ENCODE measurements around the gene PID1.

The PID1 gene

GRCh38 chr2:229050133-229050532, 221.0 kb downstream of the PID1 start:
- Histone ChIP-seq H3K9me3 (replicated peaks; ENCODE audit: insufficient read depth, low read length) (no peaks in the 10 kb centered on the region), H2AFZ (ENCODE audit: low read length) (no peak overlapping the region), H3K4me3 (ENCODE audit: low read length) (no peak overlapping the region), H3K9me2 (replicated peaks; ENCODE audit: insufficient read depth, low read length) (no peaks in the 10 kb centered on the region), H3K9ac (ENCODE audit: low read length) (no peak overlapping the region), H4K20me1 (ENCODE audit: insufficient read depth, low read length) (no peaks in the 10 kb centered on the region), H3K4me2 (ENCODE audit: low read depth, low read length) (no peak overlapping the region), H3F3A (ENCODE audit: insufficient read depth, low read length) (no peaks in the 10 kb centered on the region), H3K27ac (ENCODE audit: low read length) (no peak overlapping the region), H3K79me2 (ENCODE audit: low read length) (no peaks in the 10 kb centered on the region), H3K27me3 (replicated peaks; ENCODE audit: insufficient read depth, low read length) (no peaks in the 10 kb centered on the region), H3K4me1 (ENCODE audit: low read length) (no peaks in the 10 kb centered on the region), H3K36me3 (replicated peaks; ENCODE audit: insufficient read depth, low read length) (no peaks in the 10 kb centered on the region)
- DNase-seq = no peak
- TF ChIP-seq EZH2phosphoT487 (IDR thresholded peaks at IDR 0.05; ENCODE audit: low read length) (no peak), EZH2 (optimal IDR thresholded peaks at IDR 0.05; ENCODE audit: low read depth, low read length) (no peak)
- TF ChIP-seq, protein P1, sequence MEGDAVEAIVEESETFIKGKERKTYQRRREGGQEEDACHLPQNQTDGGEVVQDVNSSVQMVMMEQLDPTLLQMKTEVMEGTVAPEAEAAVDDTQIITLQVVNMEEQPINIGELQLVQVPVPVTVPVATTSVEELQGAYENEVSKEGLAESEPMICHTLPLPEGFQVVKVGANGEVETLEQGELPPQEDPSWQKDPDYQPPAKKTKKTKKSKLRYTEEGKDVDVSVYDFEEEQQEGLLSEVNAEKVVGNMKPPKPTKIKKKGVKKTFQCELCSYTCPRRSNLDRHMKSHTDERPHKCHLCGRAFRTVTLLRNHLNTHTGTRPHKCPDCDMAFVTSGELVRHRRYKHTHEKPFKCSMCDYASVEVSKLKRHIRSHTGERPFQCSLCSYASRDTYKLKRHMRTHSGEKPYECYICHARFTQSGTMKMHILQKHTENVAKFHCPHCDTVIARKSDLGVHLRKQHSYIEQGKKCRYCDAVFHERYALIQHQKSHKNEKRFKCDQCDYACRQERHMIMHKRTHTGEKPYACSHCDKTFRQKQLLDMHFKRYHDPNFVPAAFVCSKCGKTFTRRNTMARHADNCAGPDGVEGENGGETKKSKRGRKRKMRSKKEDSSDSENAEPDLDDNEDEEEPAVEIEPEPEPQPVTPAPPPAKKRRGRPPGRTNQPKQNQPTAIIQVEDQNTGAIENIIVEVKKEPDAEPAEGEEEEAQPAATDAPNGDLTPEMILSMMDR (IDR thresholded peaks at IDR 0.05; ENCODE audit: low read length) = no peak

DNA sequence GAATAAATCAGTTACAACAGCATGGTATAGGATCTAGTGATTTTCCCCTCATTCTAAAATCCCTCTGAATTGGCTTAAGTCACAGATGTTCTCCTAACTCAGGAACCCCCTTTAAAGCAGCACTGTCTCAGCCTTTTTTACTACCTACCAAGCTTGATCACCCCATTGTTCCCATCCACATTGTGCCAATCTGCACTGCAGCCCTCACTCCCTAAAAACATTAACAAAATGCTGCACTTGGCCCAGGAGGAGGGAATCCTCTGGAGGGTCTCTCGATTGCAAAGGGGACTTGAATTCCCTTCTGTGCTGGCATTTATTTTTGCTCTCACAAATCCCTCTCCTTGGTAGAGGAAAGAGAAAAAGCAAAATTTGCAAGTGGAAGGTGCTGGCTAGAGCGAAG, 223.0 kb downstream of the PID1 start:
- H3K9me3 ChIP-seq (replicated peaks; ENCODE audit: insufficient read depth, low read length) = no peaks in the 10 kb centered on the region
- DNase-seq = no peak
- H3K4me3 ChIP-seq (ENCODE audit: low read length) = no peak overlapping the region
- H3K27ac ChIP-seq (ENCODE audit: low read length) = no peak overlapping the region
- H3K4me1 ChIP-seq (ENCODE audit: low read length) = no peaks in the 10 kb centered on the region
- H3F3A ChIP-seq (ENCODE audit: insufficient read depth, low read length) = no peaks in the 10 kb centered on the region
- H4K20me1 ChIP-seq (ENCODE audit: insufficient read depth, low read length) = no peaks in the 10 kb centered on the region
- H3K36me3 ChIP-seq (replicated peaks; ENCODE audit: insufficient read depth, low read length) = no peaks in the 10 kb centered on the region
- H3K9me2 ChIP-seq (replicated peaks; ENCODE audit: insufficient read depth, low read length) = no peaks in the 10 kb centered on the region
- no peak overlapping the region for H3K4me2 ChIP-seq (ENCODE audit: low read depth, low read length)
- H2AFZ ChIP-seq (ENCODE audit: low read length) = no peak overlapping the region
- no peaks in the 10 kb centered on the region for H3K27me3 ChIP-seq (replicated peaks; ENCODE audit: insufficient read depth, low read length)
- TF ChIP-seq EZH2 (optimal IDR thresholded peaks at IDR 0.05; ENCODE audit: low read depth, low read length) = no peak
- TF ChIP-seq, protein P1 (IDR thresholded peaks at IDR 0.05; ENCODE audit: low read length) = no peak
- no peak for TF ChIP-seq EZH2phosphoT487 (IDR thresholded peaks at IDR 0.05; ENCODE audit: low read length)
- H3K79me2 ChIP-seq (ENCODE audit: low read length) = no peaks in the 10 kb centered on the region
- no peak overlapping the region for H3K9ac ChIP-seq (ENCODE audit: low read length)

DNA sequence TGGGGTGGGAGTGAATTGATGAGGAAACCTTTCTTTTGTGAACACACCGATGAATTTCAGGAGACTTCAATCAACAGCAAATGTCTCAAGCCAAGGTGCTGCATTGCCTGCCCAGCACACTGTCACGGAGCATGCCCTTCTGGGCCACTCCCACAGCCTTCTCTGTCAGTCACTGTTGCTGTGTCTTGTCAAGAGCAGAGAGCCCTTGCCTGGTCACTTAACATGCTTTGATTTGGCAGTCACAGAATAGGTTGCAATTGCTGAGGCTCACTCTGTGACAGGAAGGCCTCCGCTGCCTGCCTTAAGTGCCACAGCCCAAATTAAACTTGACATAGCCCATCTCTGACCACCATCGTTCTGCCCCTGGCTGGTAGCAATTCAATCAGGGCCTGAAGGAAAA, 225.4 kb downstream of the PID1 start:
- Histone ChIP-seq H3K9me2 (replicated peaks; ENCODE audit: insufficient read depth, low read length) (no peaks in the 10 kb centered on the region), H3K27me3 (replicated peaks; ENCODE audit: insufficient read depth, low read length) (no peaks in the 10 kb centered on the region), H3K4me1 (ENCODE audit: low read length) (no peaks in the 10 kb centered on the region), H3K4me3 (ENCODE audit: low read length) (no peak overlapping the region), H3K36me3 (replicated peaks; ENCODE audit: insufficient read depth, low read length) (no peaks in the 10 kb centered on the region), H3K9ac (ENCODE audit: low read length) (no peak overlapping the region), H4K20me1 (ENCODE audit: insufficient read depth, low read length) (no peaks in the 10 kb centered on the region), H3F3A (ENCODE audit: insufficient read depth, low read length) (no peaks in the 10 kb centered on the region), H2AFZ (ENCODE audit: low read length) (no peak overlapping the region), H3K79me2 (ENCODE audit: low read length) (no peaks in the 10 kb centered on the region), H3K4me2 (ENCODE audit: low read depth, low read length) (no peak overlapping the region), H3K27ac (ENCODE audit: low read length) (no peak overlapping the region), H3K9me3 (replicated peaks; ENCODE audit: insufficient read depth, low read length) (no peaks in the 10 kb centered on the region)
- DNase-seq = no peak
- TF ChIP-seq, protein P1 (IDR thresholded peaks at IDR 0.05; ENCODE audit: low read length) = no peak
- TF ChIP-seq EZH2 (optimal IDR thresholded peaks at IDR 0.05; ENCODE audit: low read depth, low read length) = no peak
- no peak for TF ChIP-seq EZH2phosphoT487 (IDR thresholded peaks at IDR 0.05; ENCODE audit: low read length)
